Left renal cortex interstitium (tissue), 4 donors: ENCODE measurements around the gene FXR2. TPM values are rescaled to one million over a fixed set of nuclear protein-coding genes. Genes with fewer than 3 reads are reported as not detected.

Experiments
- DNase-seq, 4 donors: peaks; one replicate each; pipeline ENCODE4 v3.0.0-alpha.2; 2013; ENCODE audit warnings: low read depth in 4 of 4, low spot score in 2 of 4, missing footprints in 1 of 4
- polyA plus RNA-seq, 4 donors: library from polyadenylated mRNA; unstranded; fragments of 120-200 nt; gene quantifications; one replicate each; pipeline ENCODE4 v1.2.1, GENCODE V29; 2013; ENCODE audit not compliant: insufficient read length in 4 of 4

The FXR2 gene
- polyA plus RNA-seq, 4 donors: 46.3 to 56.5 (median 52.4) TPM

DNA sequence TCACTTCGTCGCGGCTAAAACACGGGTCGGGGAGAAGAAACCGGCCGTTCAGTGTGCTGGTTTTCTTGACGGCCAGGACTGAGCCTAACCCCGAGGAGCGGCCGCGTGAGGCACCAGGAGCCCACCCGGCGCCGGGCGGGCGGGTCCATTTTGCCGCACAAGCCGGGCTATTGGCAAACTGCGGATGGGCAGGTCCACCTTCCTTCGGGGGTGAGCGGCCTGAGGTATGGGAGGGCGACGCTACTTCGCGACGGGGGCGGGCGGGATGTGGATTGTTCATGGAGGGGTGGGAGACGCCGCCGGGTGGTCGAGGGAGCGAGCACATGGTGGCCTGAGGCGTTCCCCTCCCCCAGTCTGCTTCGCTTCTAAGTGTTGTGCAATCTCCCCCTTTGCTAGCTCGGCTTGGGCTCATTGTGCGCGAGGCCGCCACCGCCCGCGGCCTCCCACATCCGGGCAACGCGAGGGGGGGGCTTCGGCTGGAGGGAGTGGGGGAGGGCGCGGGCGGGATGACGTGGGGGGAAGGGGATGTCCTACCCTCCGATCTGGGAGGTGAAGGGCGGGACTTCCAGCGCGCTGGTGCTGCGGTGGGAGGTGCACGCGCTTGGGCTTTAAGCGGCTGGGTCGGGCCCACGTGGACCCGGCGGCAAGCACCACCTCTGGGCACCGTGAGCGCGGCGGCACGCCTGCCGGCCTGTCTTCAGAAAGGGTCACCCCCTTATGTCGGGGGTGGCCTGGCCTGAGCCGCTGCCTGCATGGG lies 41.2 kb downstream of the FXR2 start:
- peak in 3 of 4 donors; percentile 78 to 83 (median 79) for DNase-seq

- DNase-seq: peak; percentile 90 to 99 (median 96)
Measured at GRCh38 chr17:7572588-7573323, 41.9 kb downstream of the FXR2 start.

- no peak for DNase-seq
Measured at GRCh38 chr17:7572338-7572587, 42.4 kb downstream of the FXR2 start.

- no peak for DNase-seq
Measured at GRCh38 chr17:7570351-7570750, 44.3 kb downstream of the FXR2 start.

DNA sequence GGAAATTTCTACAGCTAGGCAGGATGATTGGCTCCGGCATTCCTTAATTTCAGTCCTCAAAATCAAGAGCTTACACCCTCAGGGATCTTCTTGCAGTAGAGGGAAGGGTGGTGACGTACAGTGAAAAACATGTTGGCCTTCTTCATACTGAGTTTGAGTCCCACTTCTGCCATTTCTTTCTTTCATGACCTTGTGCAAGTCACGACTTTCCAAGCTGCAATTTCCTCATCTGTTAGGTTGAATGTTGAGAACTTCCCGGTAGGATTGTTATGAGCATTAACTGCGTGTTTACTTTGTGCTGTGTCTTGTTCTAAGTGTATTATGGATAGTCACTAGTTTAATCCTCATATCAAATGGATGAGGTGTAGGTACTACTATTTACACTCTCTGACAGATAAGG lies 45.1 kb downstream of the FXR2 start:
- DNase-seq: no peak

DNA sequence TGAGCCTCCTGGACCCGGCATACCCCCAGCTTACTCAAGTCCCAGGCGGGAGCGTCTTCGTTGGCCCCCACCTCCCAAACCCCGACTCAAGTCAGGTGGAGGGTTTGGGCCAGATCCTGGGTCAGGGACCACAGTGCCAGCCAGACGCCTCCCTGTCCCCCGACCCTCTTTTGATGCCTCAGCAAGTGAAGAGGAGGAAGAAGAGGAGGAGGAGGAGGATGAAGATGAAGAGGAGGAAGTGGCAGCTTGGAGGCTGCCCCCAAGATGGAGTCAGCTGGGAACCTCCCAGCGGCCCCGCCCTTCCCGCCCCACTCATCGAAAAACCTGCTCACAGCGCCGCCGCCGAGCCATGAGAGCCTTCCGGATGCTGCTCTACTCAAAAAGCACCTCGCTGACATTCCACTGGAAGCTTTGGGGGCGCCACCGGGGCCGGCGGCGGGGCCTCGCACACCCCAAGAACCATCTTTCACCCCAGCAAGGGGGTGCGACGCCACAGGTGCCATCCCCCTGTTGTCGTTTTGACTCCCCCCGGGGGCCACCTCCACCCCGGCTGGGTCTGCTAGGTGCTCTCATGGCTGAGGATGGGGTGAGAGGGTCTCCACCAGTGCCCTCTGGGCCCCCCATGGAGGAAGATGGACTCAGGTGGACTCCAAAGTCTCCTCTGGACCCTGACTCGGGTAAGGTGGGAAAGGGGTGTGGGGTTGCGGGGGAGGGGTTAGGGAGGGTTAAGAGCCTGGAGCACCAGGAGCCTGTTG lies 51.4 kb downstream of the FXR2 start:
- DNase-seq: no peak

- DNase-seq: no peak
Measured at GRCh38 chr17:7562208-7562605, 52.5 kb downstream of the FXR2 start.

GRCh38 chr17:7561589-7562207 lies 53.0 kb downstream of the FXR2 start, which contains the start of gene SENP3:
SENP3 (plus strand) TSS chr17:7561919; CDS start chr17:7563077, 1,158 bp downstream.
- peak in 3 of 4 donors; percentile 76 to 84 (median 80) for DNase-seq

GRCh38 chr17:7561028-7561575 lies 53.6 kb downstream of the FXR2 start:
- DNase-seq: peak in 3 of 4 donors; percentile 69 to 84 (median 70)

GRCh38 chr17:7560172-7561027 lies 54.3 kb downstream of the FXR2 start:
- no peak for DNase-seq

DNA sequence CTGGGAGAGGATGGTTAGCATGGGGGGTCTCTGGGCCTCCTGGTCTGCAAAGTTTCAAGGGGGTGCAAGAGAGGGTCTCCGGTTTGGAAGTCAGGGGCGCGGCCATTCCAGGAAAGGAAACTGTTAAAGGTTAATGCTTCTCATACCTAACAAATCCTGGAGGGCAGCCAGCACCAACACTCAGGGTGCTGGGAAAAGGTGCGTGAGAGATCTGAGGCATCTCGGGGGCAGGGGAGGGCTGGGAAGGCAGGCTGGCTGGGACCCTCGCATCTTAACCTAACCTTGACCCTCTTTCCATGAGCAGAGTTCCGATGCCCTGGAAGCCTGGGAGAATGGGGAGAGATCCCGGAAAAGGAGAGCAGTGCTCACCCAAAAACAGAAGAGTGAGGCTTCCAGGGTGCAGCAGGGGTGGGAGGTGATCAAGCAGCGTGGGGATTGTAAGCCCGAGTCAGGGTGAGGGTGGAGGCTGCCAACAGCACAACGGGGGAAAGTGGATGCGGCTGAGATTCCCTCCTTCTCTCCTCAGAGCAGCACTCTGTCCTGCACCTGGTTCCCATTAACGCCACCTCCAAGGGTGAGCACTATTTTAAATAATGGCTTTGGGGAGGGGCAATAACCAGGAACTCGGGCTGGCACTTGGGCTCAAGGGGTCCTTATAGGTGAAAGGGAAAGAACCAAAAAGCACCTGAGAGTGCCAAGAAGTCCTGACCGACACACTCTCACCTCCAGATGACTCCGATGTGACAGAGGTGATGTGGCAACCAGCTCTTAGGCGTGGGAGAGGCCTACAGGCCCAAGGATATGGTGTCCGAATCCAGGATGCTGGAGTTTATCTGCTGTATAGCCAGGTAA lies 55.2 kb downstream of the FXR2 start:
- DNase-seq: no peak

DNA sequence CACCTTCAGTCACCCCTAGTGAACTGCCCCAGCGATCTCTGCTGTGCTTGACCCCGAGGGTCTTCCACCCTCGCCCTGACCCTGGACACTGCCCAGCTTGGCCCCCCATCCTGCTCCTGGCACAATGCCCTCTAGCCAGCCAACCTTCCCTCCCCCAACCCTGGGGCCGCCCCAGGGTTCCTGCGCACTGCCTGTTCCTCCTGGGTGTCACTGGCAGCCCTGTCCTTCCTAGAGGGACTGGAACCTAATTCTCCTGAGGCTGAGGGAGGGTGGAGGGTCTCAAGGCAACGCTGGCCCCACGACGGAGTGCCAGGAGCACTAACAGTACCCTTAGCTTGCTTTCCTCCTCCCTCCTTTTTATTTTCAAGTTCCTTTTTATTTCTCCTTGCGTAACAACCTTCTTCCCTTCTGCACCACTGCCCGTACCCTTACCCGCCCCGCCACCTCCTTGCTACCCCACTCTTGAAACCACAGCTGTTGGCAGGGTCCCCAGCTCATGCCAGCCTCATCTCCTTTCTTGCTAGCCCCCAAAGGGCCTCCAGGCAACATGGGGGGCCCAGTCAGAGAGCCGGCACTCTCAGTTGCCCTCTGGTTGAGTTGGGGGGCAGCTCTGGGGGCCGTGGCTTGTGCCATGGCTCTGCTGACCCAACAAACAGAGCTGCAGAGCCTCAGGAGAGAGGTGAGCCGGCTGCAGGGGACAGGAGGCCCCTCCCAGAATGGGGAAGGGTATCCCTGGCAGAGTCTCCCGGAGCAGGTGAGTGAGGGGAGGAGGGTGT lies 56.0 kb downstream of the FXR2 start, which contains the start of gene TNFSF13:
Gene TNFSF13 (plus strand): TSS at position 207 of the 776 bp plus-strand sequence. CDS start 290 bp downstream, at position 497.
- DNase-seq: no peak

GRCh38 chr17:7557775-7558543 lies 56.7 kb downstream of the FXR2 start:
- DNase-seq: peak in 2 of 4 donors; percentile 58 to 62

DNA sequence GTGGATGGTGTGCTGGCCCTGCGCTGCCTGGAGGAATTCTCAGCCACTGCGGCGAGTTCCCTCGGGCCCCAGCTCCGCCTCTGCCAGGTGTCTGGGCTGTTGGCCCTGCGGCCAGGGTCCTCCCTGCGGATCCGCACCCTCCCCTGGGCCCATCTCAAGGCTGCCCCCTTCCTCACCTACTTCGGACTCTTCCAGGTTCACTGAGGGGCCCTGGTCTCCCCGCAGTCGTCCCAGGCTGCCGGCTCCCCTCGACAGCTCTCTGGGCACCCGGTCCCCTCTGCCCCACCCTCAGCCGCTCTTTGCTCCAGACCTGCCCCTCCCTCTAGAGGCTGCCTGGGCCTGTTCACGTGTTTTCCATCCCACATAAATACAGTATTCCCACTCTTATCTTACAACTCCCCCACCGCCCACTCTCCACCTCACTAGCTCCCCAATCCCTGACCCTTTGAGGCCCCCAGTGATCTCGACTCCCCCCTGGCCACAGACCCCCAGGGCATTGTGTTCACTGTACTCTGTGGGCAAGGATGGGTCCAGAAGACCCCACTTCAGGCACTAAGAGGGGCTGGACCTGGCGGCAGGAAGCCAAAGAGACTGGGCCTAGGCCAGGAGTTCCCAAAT lies 57.4 kb downstream of the FXR2 start:
- no peak for DNase-seq

DNA sequence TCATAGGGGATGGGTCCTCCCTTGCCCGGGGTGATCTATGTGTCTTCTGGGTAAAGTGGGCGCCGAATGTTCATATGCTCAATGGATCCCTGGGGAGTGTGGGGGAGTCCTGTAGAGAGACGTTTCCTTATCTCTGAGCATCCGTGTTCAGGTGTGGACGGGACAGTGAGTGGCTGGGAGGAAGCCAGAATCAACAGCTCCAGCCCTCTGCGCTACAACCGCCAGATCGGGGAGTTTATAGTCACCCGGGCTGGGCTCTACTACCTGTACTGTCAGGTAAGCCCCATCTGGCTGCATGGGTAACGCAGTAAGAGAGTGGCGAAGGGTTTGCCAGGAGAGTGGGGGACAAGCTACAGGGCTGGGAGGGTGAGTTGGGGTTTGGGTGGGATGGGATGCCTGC lies 58.1 kb downstream of the FXR2 start:
- no peak for DNase-seq

GRCh38 chr17:7555320-7555948 lies 59.3 kb downstream of the FXR2 start:
- no peak for DNase-seq
